Measurements from ENCODE around the gene HELT.
A peak's percentile ranks its signal among the peaks of the same experiment; 100 is the strongest.
"Not testable (repeated sequence)": the region's sequence is repeated elsewhere in the genome, so short reads cannot be mapped to it uniquely, and the experiment has no call there.

HELT gene

GRCh38 chr4:185035284-185035683, 17.0 kb downstream of the HELT start:
- DNase-seq = no peak

- DNase-seq = no peak
Observed at GRCh38 chr4:185036019-185036418, 17.7 kb downstream of the HELT start.

- DNase-seq = no peak
Observed at GRCh38 chr4:185036842-185037241, 18.6 kb downstream of the HELT start.

- peak in 21 of 58 donors; percentile 1 to 47 (median 15) for DNase-seq
Observed at GRCh38 chr4:185039508-185040273, 21.4 kb downstream of the HELT start.

- DNase-seq = no peak
Observed at GRCh38 chr4:185040523-185040922, 22.2 kb downstream of the HELT start.

GRCh38 chr4:185050286-185050685, 32.0 kb downstream of the HELT start:
- DNase-seq = not testable (repeated sequence)

- not testable (repeated sequence) for DNase-seq
Observed at GRCh38 chr4:185051283-185051682, 33.0 kb downstream of the HELT start.

GRCh38 chr4:185053746-185054145, 35.5 kb downstream of the HELT start:
- no peak for DNase-seq

- no peak for DNase-seq
Observed at GRCh38 chr4:185054272-185054671, 36.0 kb downstream of the HELT start.

GRCh38 chr4:185054886-185055285, 36.6 kb downstream of the HELT start:
- DNase-seq = no peak

GRCh38 chr4:185061610-185062009, 43.3 kb downstream of the HELT start:
- DNase-seq = no peak

GRCh38 chr4:185062606-185063005, 44.3 kb downstream of the HELT start:
- no peak for DNase-seq

GRCh38 chr4:185066179-185066578, 47.9 kb downstream of the HELT start:
- no peak for DNase-seq

- no peak for DNase-seq
Observed at GRCh38 chr4:185068837-185069236, 50.5 kb downstream of the HELT start.

All from anterior cingulate cortex (tissue), 58 donors.